ENCODE measurements around the gene HGFAC. TPM values are rescaled to one million over a fixed set of nuclear protein-coding genes. Genes with fewer than 3 reads are reported as not detected.

The HGFAC gene
- total RNA-seq, 1 donor, result not detected

- H3K27me3 ChIP-seq (ENCODE audit: insufficient read depth, low read length), result no peaks in the 10 kb centered on the region
Observed at GRCh38 chr4:3495204-3495975, 53.6 kb downstream of the HGFAC start.

GRCh38 chr4:3496021-3496420 is 54.3 kb downstream of the HGFAC start:
- no peaks in the 10 kb centered on the region for H3K27me3 ChIP-seq (ENCODE audit: insufficient read depth, low read length)
- H3K4me1 ChIP-seq (ENCODE audit: insufficient read depth, low read length), result no peaks in the 10 kb centered on the region
- no peak overlapping the region for H3K4me3 ChIP-seq (ENCODE audit: low read length)
- H3K9me3 ChIP-seq (ENCODE audit: low read depth, low read length), result no peaks in the 10 kb centered on the region

More at GRCh38 chr4:3495204-3495975, 53.6 kb downstream of the HGFAC start:
- Histone ChIP-seq H3K4me1 (ENCODE audit: insufficient read depth, low read length) (no peaks in the 10 kb centered on the region), H3K4me3 (ENCODE audit: low read length) (no peak overlapping the region), H3K9me3 (ENCODE audit: low read depth, low read length) (no peaks in the 10 kb centered on the region)

DNA sequence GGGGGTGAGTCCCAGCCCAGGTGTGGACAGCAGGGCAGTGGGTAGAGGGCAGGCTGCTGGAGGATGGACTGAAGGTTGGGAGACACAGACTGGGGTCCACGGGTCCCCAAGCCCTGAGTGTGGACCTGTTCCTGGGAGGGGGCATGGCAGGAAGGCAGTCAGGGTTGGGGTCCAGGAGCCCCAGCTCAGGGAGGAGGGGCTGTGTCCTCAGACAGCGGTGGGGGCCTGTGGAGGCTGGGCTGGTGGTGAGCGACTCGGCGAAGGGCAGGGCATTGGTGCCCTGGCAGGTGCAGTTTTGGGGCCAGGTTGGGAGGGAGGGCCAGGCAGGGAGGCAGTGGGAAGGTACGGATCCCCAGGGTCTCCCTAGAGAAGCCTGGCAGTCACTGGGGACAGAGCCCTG is 55.3 kb downstream of the HGFAC start:
- Histone ChIP-seq H3K4me1 (ENCODE audit: insufficient read depth, low read length) (no peaks in the 10 kb centered on the region), H3K27me3 (ENCODE audit: insufficient read depth, low read length) (no peaks in the 10 kb centered on the region), H3K9me3 (ENCODE audit: low read depth, low read length) (no peaks in the 10 kb centered on the region), H3K4me3 (ENCODE audit: low read length) (no peak overlapping the region)

DNA sequence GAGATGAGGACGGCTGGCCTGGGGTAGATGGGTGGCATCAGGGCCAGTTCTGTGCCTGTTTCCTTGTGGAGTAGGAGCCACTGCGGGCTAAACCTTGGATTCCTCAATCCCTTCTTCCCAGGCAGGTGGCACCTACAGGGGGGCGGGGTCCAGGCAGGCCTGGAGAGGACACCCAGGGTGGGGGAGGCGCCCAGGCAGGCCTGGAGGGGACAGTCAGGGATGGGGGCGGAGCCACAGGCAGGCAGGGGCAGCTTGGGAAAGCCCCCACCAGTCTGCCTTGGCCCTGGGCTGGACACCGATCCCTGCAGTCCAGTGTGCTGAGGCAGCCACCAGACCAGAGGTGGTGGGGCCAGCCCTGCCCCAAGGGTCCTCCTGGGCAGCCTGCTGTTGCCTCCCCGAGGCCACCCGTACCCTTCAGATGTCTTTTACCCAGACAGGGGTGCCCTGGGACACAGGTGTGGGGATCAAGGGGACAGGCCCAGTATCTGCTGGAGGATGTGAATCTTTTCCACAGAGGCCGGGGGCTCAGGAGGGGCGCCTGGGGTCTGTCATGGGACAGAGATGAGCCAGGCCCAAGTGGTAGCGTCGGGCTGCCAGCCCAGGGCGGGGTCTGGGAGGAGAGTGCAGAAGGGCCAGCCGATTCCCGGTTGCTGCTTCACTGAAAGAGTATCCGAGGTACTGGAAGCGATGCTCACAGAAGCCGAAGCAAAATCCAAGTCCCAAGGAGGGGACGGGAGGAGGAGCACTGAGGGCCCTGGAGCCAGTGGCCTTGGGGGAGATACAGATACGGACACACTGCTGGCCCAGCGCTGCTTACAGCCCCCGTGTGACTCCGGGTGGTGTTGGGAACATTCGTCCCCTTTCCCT is 56.0 kb downstream of the HGFAC start:
- Histone ChIP-seq H3K9me3 (ENCODE audit: low read depth, low read length) (no peaks in the 10 kb centered on the region), H3K4me3 (ENCODE audit: low read length) (no peak overlapping the region), H3K4me1 (ENCODE audit: insufficient read depth, low read length) (no peaks in the 10 kb centered on the region), H3K27me3 (ENCODE audit: insufficient read depth, low read length) (no peaks in the 10 kb centered on the region)

GRCh38 chr4:3498407-3498806 is 56.6 kb downstream of the HGFAC start:
- no peaks in the 10 kb centered on the region for H3K9me3 ChIP-seq (ENCODE audit: low read depth, low read length)
- no peak overlapping the region for H3K4me3 ChIP-seq (ENCODE audit: low read length)
- no peaks in the 10 kb centered on the region for H3K4me1 ChIP-seq (ENCODE audit: insufficient read depth, low read length)
- H3K27me3 ChIP-seq (ENCODE audit: insufficient read depth, low read length), result no peaks in the 10 kb centered on the region

Other genes with a start within 250 kb of the HGFAC start
- 0.63 TPM for gene MSANTD1, start 192.8 kb upstream of the HGFAC start, total RNA-seq
- gene RGS12, start 148.9 kb upstream of the HGFAC start, total RNA-seq, result 5.1 TPM
- 0.63 TPM for gene DOK7, start 21.3 kb downstream of the HGFAC start, total RNA-seq
- gene LRPAP1, start 90.5 kb downstream of the HGFAC start, total RNA-seq, result 82.9 TPM

All from mononuclear cell (primary cell).